Medulla oblongata (tissue), 1 donor: ENCODE results near the gene TEX35.
A peak's percentile ranks its signal among the peaks of the same experiment; 100 is the strongest.

ENCODE experiments used
- DNase-seq: peaks from one replicate; pipeline ENCODE4 v3.0.0-alpha.2; 2015; ENCODE audit errors: extremely low spot score

The TEX35 gene

GRCh38 chr1:178520803-178521202 lies 7.9 kb downstream of the TEX35 start:
- no peak for DNase-seq

GRCh38 chr1:178521241-178521640 lies 8.3 kb downstream of the TEX35 start:
- no peak for DNase-seq

GRCh38 chr1:178527117-178527516 lies 14.2 kb downstream of the TEX35 start:
- no peak for DNase-seq

- DNase-seq: no peak
Observed at GRCh38 chr1:178528228-178528952, 15.5 kb downstream of the TEX35 start.

GRCh38 chr1:178528953-178529335 lies 16.0 kb downstream of the TEX35 start:
- DNase-seq: no peak

GRCh38 chr1:178529364-178530036 lies 16.6 kb downstream of the TEX35 start:
- no peak for DNase-seq

- DNase-seq: no peak
Observed at GRCh38 chr1:178530037-178530402, 17.1 kb downstream of the TEX35 start.

GRCh38 chr1:178530502-178530901 lies 17.6 kb downstream of the TEX35 start:
- DNase-seq: no peak

GRCh38 chr1:178531887-178532286 lies 19.0 kb downstream of the TEX35 start:
- DNase-seq: no peak

GRCh38 chr1:178532392-178532791 lies 19.5 kb downstream of the TEX35 start:
- peak; percentile 89 for DNase-seq

- no peak for DNase-seq
Observed at GRCh38 chr1:178533121-178533946, 20.4 kb downstream of the TEX35 start.

- no peak for DNase-seq
Observed at GRCh38 chr1:178534137-178534868, 21.4 kb downstream of the TEX35 start.

- no peak for DNase-seq
Observed at GRCh38 chr1:178536329-178536728, 23.4 kb downstream of the TEX35 start.

- peak; percentile 61 for DNase-seq
Observed at GRCh38 chr1:178536844-178537371, 24.0 kb downstream of the TEX35 start.

GRCh38 chr1:178537382-178538090 lies 24.6 kb downstream of the TEX35 start:
- no peak for DNase-seq

GRCh38 chr1:178538192-178538916 lies 25.4 kb downstream of the TEX35 start:
- no peak for DNase-seq

GRCh38 chr1:178539291-178539690 lies 26.4 kb downstream of the TEX35 start:
- DNase-seq: no peak

GRCh38 chr1:178540204-178540603 lies 27.3 kb downstream of the TEX35 start:
- no peak for DNase-seq

- no peak for DNase-seq
Observed at GRCh38 chr1:178540646-178541045, 27.7 kb downstream of the TEX35 start.

GRCh38 chr1:178541379-178541778 lies 28.5 kb downstream of the TEX35 start:
- DNase-seq: no peak
